DMS53 treated with DMSO at 0.1 percent for 48 hours (cell line): ENCODE results near the gene CLIC3.

ENCODE experiments used
- DNase-seq: peaks from one replicate; lab custom pipeline; 2025; ENCODE audit not compliant: unreplicated experiment; lab: John Stamatoyannopoulos, UW

The CLIC3 gene

DNA sequence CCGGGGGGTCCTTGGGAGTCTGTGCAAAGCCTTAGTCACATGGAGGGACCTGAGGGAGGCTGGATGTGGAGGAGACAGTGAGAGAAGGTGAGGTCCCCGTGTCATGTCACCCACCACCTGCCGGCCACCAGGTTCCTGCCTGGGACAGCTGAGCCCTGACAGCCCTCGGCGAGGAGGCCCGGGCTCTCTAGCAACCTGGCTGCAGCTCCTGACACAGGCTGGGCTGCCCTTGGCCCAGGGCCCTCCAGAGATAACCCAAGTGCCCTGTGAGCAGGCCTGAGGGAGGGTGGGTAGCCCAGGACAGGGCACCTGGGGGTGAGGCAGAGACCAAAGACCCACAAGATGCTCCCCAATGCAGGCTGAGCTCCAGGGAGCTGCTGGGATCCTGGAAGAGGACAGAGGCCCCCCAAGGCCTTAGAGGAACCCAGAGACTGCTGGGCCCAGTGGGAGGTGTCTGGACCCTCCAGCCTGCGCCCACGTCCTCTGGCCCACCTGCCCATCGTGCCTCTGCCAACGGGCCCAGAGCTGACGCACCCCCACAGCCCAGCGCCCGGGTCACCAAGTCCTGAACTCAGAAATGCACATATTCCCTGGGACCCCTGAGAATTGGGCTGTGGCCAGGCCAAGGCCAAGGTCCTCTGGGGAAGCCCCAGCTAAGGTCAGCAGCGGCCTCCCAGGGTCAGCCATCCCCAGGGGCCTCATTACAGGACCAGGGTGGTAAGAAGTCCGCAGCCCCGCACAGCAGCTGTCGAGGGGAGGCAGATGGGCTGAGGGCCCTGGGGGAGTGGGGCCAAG, 27.8 kb downstream of the CLIC3 start:
- no peak for DNase-seq

- no peak for DNase-seq
These were observed 30.4 kb downstream of the CLIC3 start for GRCh38 chr9:136965771-136966484.

GRCh38 chr9:136964833-136965422, 31.4 kb downstream of the CLIC3 start:
- DNase-seq, result no peak

DNA sequence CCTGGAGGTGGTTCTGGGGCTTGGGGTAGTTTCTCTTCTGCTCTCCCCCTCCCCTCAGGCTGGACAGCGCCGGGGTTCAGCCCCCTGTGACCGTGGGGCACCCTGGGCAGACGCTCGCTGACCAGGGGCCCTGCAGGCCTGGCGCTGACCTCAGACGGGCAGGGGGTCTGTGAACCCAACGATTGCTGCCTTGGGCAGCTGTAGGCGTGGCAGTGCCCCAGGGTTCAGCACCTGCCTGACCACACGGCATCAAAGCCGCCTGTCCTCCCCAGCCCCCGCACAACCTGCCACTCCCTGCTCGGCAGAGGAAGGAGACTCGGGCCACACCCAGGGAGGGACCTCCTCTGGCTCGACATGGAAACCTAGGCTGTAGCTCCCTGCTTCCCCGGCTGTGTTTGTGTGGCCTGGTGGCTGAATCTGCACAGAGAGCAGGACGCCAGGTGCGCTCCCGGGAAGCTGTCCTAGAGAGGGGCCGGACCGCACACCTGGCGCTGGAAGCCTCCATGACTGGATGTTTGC, 32.1 kb downstream of the CLIC3 start:
- peak; percentile 52 for DNase-seq

DNA sequence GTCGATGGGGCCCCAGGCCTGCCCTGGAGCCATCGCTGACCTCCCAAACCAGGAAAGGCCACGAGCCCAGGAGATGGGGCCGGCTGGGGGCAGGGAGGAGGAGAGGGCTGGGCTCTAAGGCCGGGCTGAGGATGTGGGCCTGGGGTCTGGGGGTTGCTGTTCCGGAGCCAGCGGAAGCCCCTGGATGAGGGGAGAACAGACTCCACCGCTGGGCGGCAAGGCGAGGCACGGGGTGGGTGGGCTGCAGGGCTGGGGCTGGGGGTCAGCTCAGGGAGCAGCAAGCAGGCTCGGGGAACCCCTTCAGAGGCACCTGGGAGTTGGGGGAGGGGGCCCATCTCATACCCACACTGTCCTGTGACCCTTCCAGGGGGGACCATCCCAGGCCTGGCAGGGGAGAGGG, 32.6 kb downstream of the CLIC3 start:
- no peak for DNase-seq

DNA sequence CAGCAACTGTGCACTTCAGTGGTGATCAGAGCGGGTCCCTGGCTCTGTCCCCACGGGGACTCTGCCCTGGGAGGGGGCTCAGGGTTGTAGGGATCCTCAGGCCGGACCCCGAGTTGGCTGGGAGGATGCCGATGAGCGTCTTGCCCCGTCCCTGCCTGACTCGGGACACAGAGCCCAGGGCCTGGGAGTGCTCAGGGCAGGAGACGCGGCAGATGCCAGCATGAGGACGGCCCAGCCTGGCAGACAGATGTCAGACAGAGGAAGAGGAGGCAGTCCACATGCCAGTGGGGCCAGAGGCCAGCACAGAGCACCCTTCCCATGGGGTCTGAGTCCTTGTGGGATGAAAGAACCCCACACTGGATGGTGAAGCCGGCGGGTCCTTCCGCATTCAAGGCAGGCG, 33.0 kb downstream of the CLIC3 start:
- DNase-seq, result no peak

- DNase-seq, result no peak
These were observed 33.6 kb downstream of the CLIC3 start for GRCh38 chr9:136962701-136963248.

DNA sequence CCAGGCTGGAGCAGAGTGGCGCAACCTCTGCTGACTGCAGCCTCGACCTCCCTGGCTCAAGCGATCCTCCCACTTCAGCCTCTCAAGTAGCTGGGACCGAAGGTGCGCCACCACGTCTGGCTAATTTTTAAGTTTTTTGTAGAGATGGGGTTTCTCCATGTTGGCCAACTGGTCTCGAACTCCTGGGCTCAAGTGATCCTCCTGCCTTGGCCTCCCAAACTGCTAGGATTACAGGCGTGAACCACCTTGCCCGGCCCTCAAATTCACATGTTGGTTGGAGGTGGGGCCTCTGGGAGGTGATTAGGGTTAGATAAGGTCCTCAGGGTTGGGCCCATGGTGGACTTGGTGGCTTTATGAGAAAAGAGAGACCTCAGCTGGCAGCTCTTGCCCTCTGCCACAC, 34.2 kb downstream of the CLIC3 start:
- no peak for DNase-seq

DNA sequence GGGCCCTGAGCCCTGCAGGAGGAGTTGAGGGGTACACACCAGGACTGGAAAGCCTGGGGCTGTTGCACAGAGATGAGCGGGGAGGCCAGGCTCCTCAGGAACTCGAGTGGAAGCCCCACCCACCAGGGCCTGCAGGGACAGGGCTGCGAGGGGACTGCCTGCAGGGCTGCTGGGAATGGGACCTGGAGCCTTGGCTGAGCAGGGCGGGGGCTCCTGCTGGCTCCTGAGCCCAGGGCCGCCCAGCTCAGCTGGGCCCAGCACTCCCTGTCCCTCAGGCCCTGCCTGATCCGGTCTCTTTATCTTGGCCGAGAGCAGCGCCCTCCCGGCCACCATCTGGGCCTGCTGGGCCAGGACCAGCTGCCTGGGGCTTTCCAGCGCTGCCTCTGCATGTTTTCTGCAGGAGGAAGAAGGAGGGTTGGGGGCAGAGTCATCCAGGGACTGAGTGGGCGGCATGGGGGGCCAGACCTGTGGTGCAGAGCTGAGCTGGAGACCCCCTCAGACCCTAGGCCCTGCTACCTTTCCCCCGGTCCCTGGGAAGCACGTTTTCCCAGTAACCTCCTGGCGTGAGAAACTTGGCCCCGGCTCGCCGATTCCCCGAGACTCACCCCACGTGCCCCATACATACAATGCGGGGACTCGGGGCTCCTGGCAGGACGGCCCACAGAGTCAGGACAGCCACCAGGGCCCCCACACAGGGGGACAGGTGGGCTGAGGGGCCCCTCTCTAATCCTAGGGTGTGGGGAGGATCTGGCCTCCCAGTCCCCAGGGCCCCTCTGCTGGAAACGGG, 34.9 kb downstream of the CLIC3 start:
- no peak for DNase-seq

- no peak for DNase-seq
These were observed 35.5 kb downstream of the CLIC3 start for GRCh38 chr9:136960938-136961275.

- no peak for DNase-seq
These were observed 36.0 kb downstream of the CLIC3 start for GRCh38 chr9:136960212-136960937.

DNA sequence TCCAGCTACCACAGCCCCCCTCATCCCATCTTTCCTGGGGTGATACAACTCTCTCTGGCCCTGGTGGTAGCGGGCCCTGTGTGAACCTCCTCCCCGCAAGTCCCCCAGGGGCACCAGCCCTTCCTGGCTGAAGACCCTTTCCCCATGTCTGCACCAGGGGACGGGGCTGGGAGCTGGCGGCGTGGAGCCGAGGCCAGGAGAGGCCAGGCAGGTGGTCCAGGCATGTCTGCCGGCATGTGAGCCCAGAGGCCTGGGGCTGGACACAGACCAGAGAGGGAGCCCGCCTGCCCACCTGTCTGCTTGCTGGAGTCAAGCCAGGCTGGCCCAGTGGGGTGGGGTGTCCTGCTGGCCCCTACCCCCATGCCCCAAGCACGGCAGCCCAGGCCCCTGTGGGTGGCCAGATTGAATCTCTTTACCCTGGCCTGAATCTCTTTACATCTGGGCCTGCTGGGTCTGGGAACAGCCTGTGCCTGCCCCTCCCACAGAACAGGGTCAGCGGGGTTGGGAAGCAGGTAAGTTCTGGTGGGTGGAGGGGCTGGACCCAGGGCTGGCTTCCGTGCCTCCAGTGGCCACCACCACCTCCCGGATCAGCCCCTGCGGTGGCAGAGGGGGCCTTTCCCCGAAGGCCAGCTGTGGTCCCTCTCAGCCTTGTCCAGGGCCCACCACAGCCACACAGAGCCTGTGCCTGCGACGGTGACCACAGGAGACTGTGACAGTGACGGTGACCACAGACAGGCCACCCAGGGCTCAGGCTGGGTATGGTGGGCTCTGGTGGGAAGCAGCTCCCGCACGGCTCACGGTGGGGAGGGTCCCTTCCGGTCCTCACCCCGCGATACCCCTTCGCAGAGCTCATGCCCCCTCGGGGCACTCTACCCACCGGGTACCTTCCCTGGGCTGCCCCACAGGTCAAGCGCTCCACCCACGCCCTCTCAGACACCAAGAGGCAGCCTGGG, 37.2 kb downstream of the CLIC3 start:
- no peak for DNase-seq

DNA sequence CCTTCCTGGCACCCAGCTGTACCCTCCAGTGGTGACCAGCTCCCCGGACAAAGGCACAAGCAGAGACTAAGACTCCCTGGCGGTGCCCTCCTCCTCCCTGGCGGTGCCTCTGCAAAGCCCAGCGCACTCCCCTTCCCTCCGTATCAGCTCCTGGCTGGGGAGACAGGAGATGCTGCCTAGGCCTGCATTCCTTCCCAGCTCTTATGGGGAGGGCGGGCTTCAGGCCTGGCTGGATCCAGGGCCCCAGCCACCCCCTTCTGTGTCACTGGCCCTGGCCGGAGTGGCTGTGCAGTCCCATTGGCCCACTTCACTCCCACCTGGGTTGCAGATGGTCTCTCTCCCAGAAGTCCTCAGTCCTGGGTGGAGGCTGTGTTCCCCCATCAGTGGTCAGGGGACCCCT, 37.9 kb downstream of the CLIC3 start:
- DNase-seq, result no peak

DNA sequence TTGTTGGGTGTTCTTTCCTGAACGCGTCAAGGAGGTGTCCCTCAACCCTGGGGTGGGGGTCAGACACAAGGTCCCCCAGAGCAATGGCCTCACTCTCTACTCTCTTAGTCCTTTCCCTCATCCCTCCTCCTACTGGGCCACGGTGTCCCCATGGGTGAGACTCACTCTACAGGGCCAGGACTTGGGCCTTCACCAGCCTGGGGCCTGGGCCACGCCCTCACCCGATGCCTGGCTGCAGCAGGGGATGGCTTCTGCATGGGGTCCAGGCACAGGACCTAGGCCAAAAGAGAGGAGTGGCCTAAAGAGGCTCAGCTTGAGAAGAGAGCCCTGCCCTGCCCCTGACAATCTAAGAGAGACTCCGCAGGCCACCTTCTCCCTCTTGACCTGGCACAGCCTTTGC, 38.5 kb downstream of the CLIC3 start:
- DNase-seq, result no peak

GRCh38 chr9:136957461-136957860, 38.9 kb downstream of the CLIC3 start:
- DNase-seq, result no peak

GRCh38 chr9:136956604-136957003, 39.8 kb downstream of the CLIC3 start:
- DNase-seq, result no peak

GRCh38 chr9:136955943-136956335, 40.4 kb downstream of the CLIC3 start:
- DNase-seq, result no peak

- no peak for DNase-seq
These were observed 41.0 kb downstream of the CLIC3 start for GRCh38 chr9:136955202-136955942.
